ENCODE data around the gene NFKBIL1. TPM values are rescaled to one million over a fixed set of nuclear protein-coding genes. Genes with fewer than 3 reads are reported as not detected.

NFKBIL1 gene
- polyA plus RNA-seq, 3 donors = 17.6 to 19.3 (median 19.1) TPM

Other genes with a start within 250 kb of the NFKBIL1 start
- gene HLA-B, start 190.4 kb upstream of the NFKBIL1 start, polyA plus RNA-seq (ENCODE audit: insufficient read length in 3 of 3) = 100 to 1,000 TPM in 2 of 3 donors, 10 to 100 TPM in 1; 97.2 to 236 (median 160) TPM
- gene MICA, start 144.0 kb upstream of the NFKBIL1 start, polyA plus RNA-seq (ENCODE audit: insufficient read length in 3 of 3) = 10 to 100 TPM in 1 of 3 donors, 1 to 10 TPM in 2; 3.4 to 10.5 (median 6.9) TPM
- gene MICB, start 49.5 kb upstream of the NFKBIL1 start, polyA plus RNA-seq (ENCODE audit: insufficient read length in 3 of 3) = 1 to 10 TPM; 1.0 to 1.4 (median 1.2) TPM
- 10 to 100 TPM; 13.6 to 24.1 (median 17.7) TPM for gene MCCD1, start 18.6 kb upstream of the NFKBIL1 start, polyA plus RNA-seq (ENCODE audit: insufficient read length in 3 of 3)
- gene DDX39B, start 5.6 kb upstream of the NFKBIL1 start, polyA plus RNA-seq (ENCODE audit: insufficient read length in 3 of 3) = 100 to 1,000 TPM; 509 to 546 (median 538) TPM
- 1 to 10 TPM; 5.7 to 7.5 (median 7.3) TPM for gene ATP6V1G2, start 1.0 kb upstream of the NFKBIL1 start, polyA plus RNA-seq (ENCODE audit: insufficient read length in 3 of 3)
- under 1 TPM; 0.13 to 0.15 (median 0.14) TPM for gene LTA, start 24.7 kb downstream of the NFKBIL1 start, polyA plus RNA-seq (ENCODE audit: insufficient read length in 3 of 3)
- gene TNF, start 28.0 kb downstream of the NFKBIL1 start, polyA plus RNA-seq (ENCODE audit: insufficient read length in 3 of 3) = under 1 TPM; 0.16 to 0.31 (median 0.19) TPM
- gene LTB, start 34.8 kb downstream of the NFKBIL1 start, polyA plus RNA-seq (ENCODE audit: insufficient read length in 3 of 3) = 1 to 10 TPM in 2 of 3 donors, under 1 TPM in 1; 0.89 to 1.4 (median 1.2) TPM
- 1 to 10 TPM; 4.9 to 6.5 (median 5.2) TPM for gene LST1, start 38.7 kb downstream of the NFKBIL1 start, polyA plus RNA-seq (ENCODE audit: insufficient read length in 3 of 3)
- gene NCR3, start 45.4 kb downstream of the NFKBIL1 start, polyA plus RNA-seq (ENCODE audit: insufficient read length in 3 of 3) = under 1 TPM in 1 of 3 donors, not detected in 2; 0.16 TPM
- gene AIF1, start 67.6 kb downstream of the NFKBIL1 start, polyA plus RNA-seq (ENCODE audit: insufficient read length in 3 of 3) = 10 to 100 TPM; 87.4 to 99.7 (median 94.8) TPM
- gene PRRC2A, start 73.1 kb downstream of the NFKBIL1 start, polyA plus RNA-seq (ENCODE audit: insufficient read length in 3 of 3) = 100 to 1,000 TPM; 131 to 142 (median 140) TPM
- gene BAG6, start 105.1 kb downstream of the NFKBIL1 start, polyA plus RNA-seq (ENCODE audit: insufficient read length in 3 of 3) = 100 to 1,000 TPM; 212 to 228 (median 226) TPM
- 100 to 1,000 TPM in 2 of 3 donors, 10 to 100 TPM in 1; 91.6 to 131 (median 120) TPM for gene APOM, start 108.3 kb downstream of the NFKBIL1 start, polyA plus RNA-seq (ENCODE audit: insufficient read length in 3 of 3)
- gene C6orf47, start 113.2 kb downstream of the NFKBIL1 start, polyA plus RNA-seq (ENCODE audit: insufficient read length in 3 of 3) = 10 to 100 TPM; 19.4 to 20.7 (median 20.4) TPM
- 10 to 100 TPM; 29.5 to 31.0 (median 30.8) TPM for gene GPANK1, start 117.4 kb downstream of the NFKBIL1 start, polyA plus RNA-seq (ENCODE audit: insufficient read length in 3 of 3)
- 100 to 1,000 TPM; 234 to 239 (median 236) TPM for gene CSNK2B, start 118.5 kb downstream of the NFKBIL1 start, polyA plus RNA-seq (ENCODE audit: insufficient read length in 3 of 3)
- gene LY6G5B, start 122.4 kb downstream of the NFKBIL1 start, polyA plus RNA-seq (ENCODE audit: insufficient read length in 3 of 3) = 10 to 100 TPM; 10.4 to 15.6 (median 12.0) TPM
- gene LY6G5C, start 133.5 kb downstream of the NFKBIL1 start, polyA plus RNA-seq (ENCODE audit: insufficient read length in 3 of 3) = 1 to 10 TPM; 2.4 to 3.2 (median 2.5) TPM
- gene ABHD16A, start 155.7 kb downstream of the NFKBIL1 start, polyA plus RNA-seq (ENCODE audit: insufficient read length in 3 of 3) = 10 to 100 TPM; 54.8 to 57.3 (median 55.2) TPM
- 1 to 10 TPM in 1 of 3 donors, under 1 TPM in 2; 0.44 to 1.5 (median 0.98) TPM for gene LY6G6F, start 159.3 kb downstream of the NFKBIL1 start, polyA plus RNA-seq (ENCODE audit: insufficient read length in 3 of 3)
- gene LY6G6D, start 167.7 kb downstream of the NFKBIL1 start, polyA plus RNA-seq (ENCODE audit: insufficient read length in 3 of 3) = under 1 TPM in 1 of 3 donors, not detected in 2; 0.34 TPM
- under 1 TPM; 0.18 to 0.28 (median 0.22) TPM for gene LY6G6C, start 174.1 kb downstream of the NFKBIL1 start, polyA plus RNA-seq (ENCODE audit: insufficient read length in 3 of 3)
- 1 to 10 TPM; 1.1 to 2.3 (median 1.4) TPM for gene MPIG6B, start 175.8 kb downstream of the NFKBIL1 start, polyA plus RNA-seq (ENCODE audit: insufficient read length in 3 of 3)
- 100 to 1,000 TPM; 157 to 166 (median 162) TPM for gene DDAH2, start 181.7 kb downstream of the NFKBIL1 start, polyA plus RNA-seq (ENCODE audit: insufficient read length in 3 of 3)
- 100 to 1,000 TPM; 313 to 334 (median 325) TPM for gene CLIC1, start 188.9 kb downstream of the NFKBIL1 start, polyA plus RNA-seq (ENCODE audit: insufficient read length in 3 of 3)
- 10 to 100 TPM; 13.8 to 16.7 (median 15.3) TPM for gene MSH5, start 192.4 kb downstream of the NFKBIL1 start, polyA plus RNA-seq (ENCODE audit: insufficient read length in 3 of 3)
- 1 to 10 TPM; 2.1 to 7.4 (median 6.0) TPM for gene SAPCD1, start 215.0 kb downstream of the NFKBIL1 start, polyA plus RNA-seq (ENCODE audit: insufficient read length in 3 of 3)
- gene VWA7, start 229.7 kb downstream of the NFKBIL1 start, polyA plus RNA-seq (ENCODE audit: insufficient read length in 3 of 3) = 1 to 10 TPM; 6.8 to 9.4 (median 8.5) TPM
- 10 to 100 TPM; 57.2 to 59.4 (median 58.1) TPM for gene VARS1, start 248.1 kb downstream of the NFKBIL1 start, polyA plus RNA-seq (ENCODE audit: insufficient read length in 3 of 3)